NCI-H1436 (cell line): ENCODE results near the gene TSEN2.
"Not testable (repeated sequence)": the region's sequence is repeated elsewhere in the genome, so short reads cannot be mapped to it uniquely, and the experiment has no call there.

Experiments
- DNase-seq: peaks from one replicate; lab custom pipeline; 2025; lab: John Stamatoyannopoulos, UW

The TSEN2 gene

GRCh38 chr3:12506201-12506709, 22.0 kb downstream of the TSEN2 start:
- DNase-seq: no peak

- no peak for DNase-seq
These were observed 23.5 kb downstream of the TSEN2 start for GRCh38 chr3:12507591-12508281.

GRCh38 chr3:12508291-12508700, 24.0 kb downstream of the TSEN2 start:
- DNase-seq: no peak

- no peak for DNase-seq
These were observed 25.2 kb downstream of the TSEN2 start for GRCh38 chr3:12509466-12509865.

GRCh38 chr3:12512534-12513118, 28.3 kb downstream of the TSEN2 start:
- no peak for DNase-seq

- no peak for DNase-seq
These were observed 29.6 kb downstream of the TSEN2 start for GRCh38 chr3:12513694-12514446.

- no peak for DNase-seq
These were observed 31.4 kb downstream of the TSEN2 start for GRCh38 chr3:12515631-12516030.

- DNase-seq: no peak
These were observed 32.6 kb downstream of the TSEN2 start for GRCh38 chr3:12516873-12517272.

GRCh38 chr3:12518261-12519028, 34.2 kb downstream of the TSEN2 start:
- DNase-seq: no peak

- DNase-seq: no peak
These were observed 36.7 kb downstream of the TSEN2 start for GRCh38 chr3:12521010-12521409.

- no peak for DNase-seq
These were observed 38.4 kb downstream of the TSEN2 start for GRCh38 chr3:12522721-12523120.

- DNase-seq: no peak
These were observed 43.5 kb downstream of the TSEN2 start for GRCh38 chr3:12527757-12528143.

- DNase-seq: no peak
These were observed 47.9 kb downstream of the TSEN2 start for GRCh38 chr3:12532182-12532581.

GRCh38 chr3:12536423-12536822, 52.1 kb downstream of the TSEN2 start:
- DNase-seq: no peak

- DNase-seq: no peak
These were observed 57.3 kb downstream of the TSEN2 start for GRCh38 chr3:12541625-12542024.

- DNase-seq: not testable (repeated sequence)
These were observed 59.2 kb downstream of the TSEN2 start for GRCh38 chr3:12543497-12543896.

GRCh38 chr3:12544652-12545472, 60.6 kb downstream of the TSEN2 start:
- DNase-seq: no peak

- DNase-seq: no peak
These were observed 61.2 kb downstream of the TSEN2 start, which contains the start of gene MKRN2OS for GRCh38 chr3:12545473-12545791. MKRN2OS (minus strand) TSS chr3:12545499; CDS start chr3:12545464, 35 bp downstream.

GRCh38 chr3:12549971-12550760, 65.9 kb downstream of the TSEN2 start:
- no peak for DNase-seq

GRCh38 chr3:12553921-12554391, 69.7 kb downstream of the TSEN2 start:
- DNase-seq: peak; percentile 15
